ENCODE results near the gene TMEM45B.

DNA sequence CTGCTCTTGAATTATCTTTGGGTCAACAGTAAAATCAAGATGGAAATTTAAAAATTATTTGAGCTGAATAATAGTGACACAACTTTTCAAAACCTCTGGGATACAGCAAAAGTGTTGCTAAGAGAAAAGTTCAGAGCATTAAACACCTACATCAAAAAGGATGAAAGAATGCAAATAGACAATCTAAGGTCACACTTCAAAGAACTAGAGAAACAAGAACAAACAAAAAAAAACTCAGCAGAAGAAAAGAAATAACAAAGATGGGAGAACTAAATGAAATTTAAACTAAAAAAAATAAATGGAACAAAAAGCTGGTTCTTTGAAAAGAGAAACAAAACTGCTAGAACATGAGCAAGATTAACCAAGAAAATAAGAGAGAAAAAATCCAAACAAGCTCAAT lies 15.0 kb upstream of the TMEM45B start:
- TF ChIP-seq FOXM1 (IDR thresholded peaks at IDR 0.05; ENCODE audit: borderline replicate concordance, low read depth) (no peak), EP300 (IDR thresholded peaks at IDR 0.05; ENCODE audit: borderline replicate concordance) (no peak), RAD21 (IDR thresholded peaks at IDR 0.05; ENCODE audit: low read depth) (no peak), EGR1 (IDR thresholded peaks at IDR 0.05) (no peak), YY1 (IDR thresholded peaks at IDR 0.05; ENCODE audit: low read depth) (no peak), ZBTB7A (IDR thresholded peaks at IDR 0.05; ENCODE audit: low read depth) (no peak), TAF1 (IDR thresholded peaks at IDR 0.05; ENCODE audit: low read depth) (no peak), TEAD4 (IDR thresholded peaks at IDR 0.05) (no peak), CEBPB (IDR thresholded peaks at IDR 0.05) (no peak), CREB1 (IDR thresholded peaks at IDR 0.05; ENCODE audit: low read depth) (no peak)
- TF ChIP-seq, protein P1, sequence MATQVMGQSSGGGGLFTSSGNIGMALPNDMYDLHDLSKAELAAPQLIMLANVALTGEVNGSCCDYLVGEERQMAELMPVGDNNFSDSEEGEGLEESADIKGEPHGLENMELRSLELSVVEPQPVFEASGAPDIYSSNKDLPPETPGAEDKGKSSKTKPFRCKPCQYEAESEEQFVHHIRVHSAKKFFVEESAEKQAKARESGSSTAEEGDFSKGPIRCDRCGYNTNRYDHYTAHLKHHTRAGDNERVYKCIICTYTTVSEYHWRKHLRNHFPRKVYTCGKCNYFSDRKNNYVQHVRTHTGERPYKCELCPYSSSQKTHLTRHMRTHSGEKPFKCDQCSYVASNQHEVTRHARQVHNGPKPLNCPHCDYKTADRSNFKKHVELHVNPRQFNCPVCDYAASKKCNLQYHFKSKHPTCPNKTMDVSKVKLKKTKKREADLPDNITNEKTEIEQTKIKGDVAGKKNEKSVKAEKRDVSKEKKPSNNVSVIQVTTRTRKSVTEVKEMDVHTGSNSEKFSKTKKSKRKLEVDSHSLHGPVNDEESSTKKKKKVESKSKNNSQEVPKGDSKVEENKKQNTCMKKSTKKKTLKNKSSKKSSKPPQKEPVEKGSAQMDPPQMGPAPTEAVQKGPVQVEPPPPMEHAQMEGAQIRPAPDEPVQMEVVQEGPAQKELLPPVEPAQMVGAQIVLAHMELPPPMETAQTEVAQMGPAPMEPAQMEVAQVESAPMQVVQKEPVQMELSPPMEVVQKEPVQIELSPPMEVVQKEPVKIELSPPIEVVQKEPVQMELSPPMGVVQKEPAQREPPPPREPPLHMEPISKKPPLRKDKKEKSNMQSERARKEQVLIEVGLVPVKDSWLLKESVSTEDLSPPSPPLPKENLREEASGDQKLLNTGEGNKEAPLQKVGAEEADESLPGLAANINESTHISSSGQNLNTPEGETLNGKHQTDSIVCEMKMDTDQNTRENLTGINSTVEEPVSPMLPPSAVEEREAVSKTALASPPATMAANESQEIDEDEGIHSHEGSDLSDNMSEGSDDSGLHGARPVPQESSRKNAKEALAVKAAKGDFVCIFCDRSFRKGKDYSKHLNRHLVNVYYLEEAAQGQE (IDR thresholded peaks at IDR 0.05; ENCODE audit: low read depth) = no peak
- TF ChIP-seq, protein P2, sequence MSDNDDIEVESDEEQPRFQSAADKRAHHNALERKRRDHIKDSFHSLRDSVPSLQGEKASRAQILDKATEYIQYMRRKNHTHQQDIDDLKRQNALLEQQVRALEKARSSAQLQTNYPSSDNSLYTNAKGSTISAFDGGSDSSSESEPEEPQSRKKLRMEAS (IDR thresholded peaks at IDR 0.05) = no peak
- TF ChIP-seq, protein P3, sequence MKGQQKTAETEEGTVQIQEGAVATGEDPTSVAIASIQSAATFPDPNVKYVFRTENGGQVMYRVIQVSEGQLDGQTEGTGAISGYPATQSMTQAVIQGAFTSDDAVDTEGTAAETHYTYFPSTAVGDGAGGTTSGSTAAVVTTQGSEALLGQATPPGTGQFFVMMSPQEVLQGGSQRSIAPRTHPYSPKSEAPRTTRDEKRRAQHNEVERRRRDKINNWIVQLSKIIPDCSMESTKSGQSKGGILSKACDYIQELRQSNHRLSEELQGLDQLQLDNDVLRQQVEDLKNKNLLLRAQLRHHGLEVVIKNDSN (IDR thresholded peaks at IDR 0.05) = no peak

All from Ishikawa (cell line).